ENCODE data around the gene ASMT. TPM values are rescaled to one million over a fixed set of nuclear protein-coding genes. Genes with fewer than 3 reads are reported as not detected.
"Not testable (repeated sequence)": the region's sequence is repeated elsewhere in the genome, so short reads cannot be mapped to it uniquely, and the experiment has no call there.

ASMT gene
- total RNA-seq, 1 donor from 2014 or later, result not detected

- H3K36me3 Mint-ChIP-seq (ENCODE audit: low read depth); DNase-seq (ENCODE audit: low spot score); intact Hi-C loops (cut with micrococcal nuclease); H3K4me1 Mint-ChIP-seq (ENCODE audit: low read depth); H3K9me3 Mint-ChIP-seq; H3K4me3 Mint-ChIP-seq (ENCODE audit: low read depth); H3K27ac Mint-ChIP-seq; H3K27me3 Mint-ChIP-seq (ENCODE audit: low read depth): not testable (repeated sequence)
Measured at GRCh38 chrX:1624158-1624860, 9.4 kb downstream of the ASMT start.

GRCh38 chrX:1624861-1625215 is 10.0 kb downstream of the ASMT start:
- H3K27ac Mint-ChIP-seq; H3K36me3 Mint-ChIP-seq (ENCODE audit: low read depth); H3K27me3 Mint-ChIP-seq (ENCODE audit: low read depth); H3K4me3 Mint-ChIP-seq (ENCODE audit: low read depth); H3K4me1 Mint-ChIP-seq (ENCODE audit: low read depth); H3K9me3 Mint-ChIP-seq; intact Hi-C loops (cut with micrococcal nuclease); DNase-seq (ENCODE audit: low spot score): not testable (repeated sequence)

GRCh38 chrX:1629244-1629643 is 14.4 kb downstream of the ASMT start:
- H3K27me3 Mint-ChIP-seq (ENCODE audit: low read depth), result no peaks in the 10 kb centered on the region
- H3K36me3 Mint-ChIP-seq (ENCODE audit: low read depth), result no peaks in the 10 kb centered on the region
- H3K4me1 Mint-ChIP-seq (ENCODE audit: low read depth), result no peaks in the 10 kb centered on the region
- intact Hi-C loops (cut with micrococcal nuclease), result no loop called here
- no peak overlapping the region for H3K27ac Mint-ChIP-seq
- H3K9me3 Mint-ChIP-seq, result no peaks in the 10 kb centered on the region
- DNase-seq (ENCODE audit: low spot score), result no peak
- H3K4me3 Mint-ChIP-seq (ENCODE audit: low read depth), result no peak overlapping the region

DNA sequence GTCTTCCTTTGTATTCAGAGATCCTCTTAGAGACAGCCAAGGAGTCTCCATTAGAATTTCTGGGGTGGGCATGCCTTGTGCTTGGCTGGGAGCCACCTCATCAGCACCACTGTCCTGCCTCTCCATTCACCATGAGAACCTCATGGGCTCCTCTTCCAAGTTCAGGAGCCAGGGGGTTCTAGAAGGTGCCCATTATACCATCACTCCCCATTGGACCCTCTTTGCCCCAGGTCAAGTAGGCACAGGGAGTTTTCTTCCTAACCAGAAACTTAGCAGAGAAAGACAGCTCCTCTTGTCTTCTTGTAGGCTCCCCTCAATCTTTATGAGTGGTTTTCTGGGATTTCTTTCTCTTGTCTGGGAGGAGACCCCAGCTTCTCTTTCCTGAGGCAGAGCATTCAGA is 31.1 kb downstream of the ASMT start:
- peaks cover 2% of the 10 kb centered on the region for H3K4me1 Mint-ChIP-seq (ENCODE audit: low read depth)
- intact Hi-C loops (cut with micrococcal nuclease), result loop anchor here (5.0 kb wide), 1 partner anchor 946 kb away; no protein-coding TSS in a partner anchor
- H3K4me3 Mint-ChIP-seq (ENCODE audit: low read depth), result no peak overlapping the region
- peaks cover 5% of the 10 kb centered on the region for H3K27me3 Mint-ChIP-seq (ENCODE audit: low read depth)
- H3K9me3 Mint-ChIP-seq, result peaks cover 17% of the 10 kb centered on the region
- H3K36me3 Mint-ChIP-seq (ENCODE audit: low read depth), result peaks cover 4% of the 10 kb centered on the region
- no peak overlapping the region for H3K27ac Mint-ChIP-seq
- no peak for DNase-seq (ENCODE audit: low spot score)

DNA sequence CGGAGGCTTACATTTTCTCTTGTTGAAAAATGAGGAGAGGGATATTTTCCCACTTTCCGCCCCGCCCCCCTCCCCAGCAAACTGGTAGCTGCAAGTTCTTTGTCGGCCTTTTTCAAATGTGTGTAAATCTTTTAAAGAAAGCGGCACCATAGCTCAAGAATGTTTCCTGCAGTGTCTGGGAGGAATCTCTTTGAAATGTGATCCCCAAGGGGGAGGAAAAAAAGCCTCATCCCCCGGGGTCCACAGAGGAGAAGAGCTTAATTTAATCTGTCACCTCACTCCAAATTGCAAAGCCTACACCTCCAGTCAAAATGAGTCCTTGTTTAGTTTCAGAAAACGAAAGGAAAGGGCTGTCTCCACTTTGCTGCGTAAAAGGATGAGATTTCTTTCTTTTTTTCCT is 34.8 kb downstream of the ASMT start:
- no peak for DNase-seq (ENCODE audit: low spot score)
- Mint-ChIP-seq H3K36me3 (ENCODE audit: low read depth) (peaks cover 4% of the 10 kb centered on the region), H3K27ac (no peak overlapping the region), H3K4me1 (ENCODE audit: low read depth) (peaks cover 4% of the 10 kb centered on the region), H3K27me3 (ENCODE audit: low read depth) (no peaks in the 10 kb centered on the region), H3K9me3 (peaks cover 17% of the 10 kb centered on the region), H3K4me3 (ENCODE audit: low read depth) (no peak overlapping the region)
- intact Hi-C loops (cut with micrococcal nuclease), result loop anchor here (5.0 to 10.0 kb wide), 3 partner anchors 855 to 1045 kb away; partner anchors contain the start of genes CD99, DHRSX and ZBED1

DNA sequence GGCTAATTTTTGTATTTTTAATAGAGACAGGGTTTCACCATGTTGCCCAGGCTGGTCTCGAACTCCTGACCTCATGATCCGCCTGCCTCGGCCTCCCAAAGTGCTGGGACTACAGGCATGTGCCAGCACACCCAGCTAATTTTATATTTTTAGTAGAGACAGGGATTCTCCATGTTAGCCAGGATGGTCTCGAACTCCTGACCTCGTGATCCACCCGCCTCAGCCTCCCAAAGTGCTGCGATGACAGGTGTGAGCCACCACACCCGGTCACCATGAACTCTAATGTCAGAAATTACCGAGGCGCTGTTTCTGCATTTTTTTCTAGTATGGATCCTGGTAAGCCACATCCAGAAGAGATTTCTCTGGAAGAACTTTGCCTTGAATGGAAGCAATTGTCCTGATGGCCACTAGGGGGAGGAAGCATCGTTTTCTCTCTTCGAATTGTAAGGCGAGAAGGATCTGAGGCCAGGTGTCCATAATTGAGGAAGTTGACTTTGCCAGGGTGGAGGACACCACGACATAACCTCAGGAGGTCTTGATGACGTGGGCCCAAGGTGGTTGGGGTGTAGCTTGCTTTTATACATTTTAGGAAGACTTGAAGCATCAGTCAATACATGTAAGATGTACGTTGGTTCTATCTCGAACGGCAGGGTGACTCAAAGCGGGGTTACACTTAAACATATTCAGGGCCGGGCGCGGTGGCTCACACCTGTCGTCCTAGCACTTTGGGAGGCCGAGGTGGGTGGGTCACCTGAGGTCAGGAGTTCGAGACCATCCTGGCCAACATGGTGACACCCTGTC is 37.4 kb downstream of the ASMT start:
- H3K4me1 Mint-ChIP-seq (ENCODE audit: low read depth); H3K36me3 Mint-ChIP-seq (ENCODE audit: low read depth); DNase-seq (ENCODE audit: low spot score); H3K27me3 Mint-ChIP-seq (ENCODE audit: low read depth); H3K27ac Mint-ChIP-seq; H3K4me3 Mint-ChIP-seq (ENCODE audit: low read depth); H3K9me3 Mint-ChIP-seq: not testable (repeated sequence)
- intact Hi-C loops (cut with micrococcal nuclease), result loop anchor here (10.0 kb wide), 2 partner anchors 853 to 1043 kb away; partner anchors contain the start of genes CD99, DHRSX and ZBED1

DNA sequence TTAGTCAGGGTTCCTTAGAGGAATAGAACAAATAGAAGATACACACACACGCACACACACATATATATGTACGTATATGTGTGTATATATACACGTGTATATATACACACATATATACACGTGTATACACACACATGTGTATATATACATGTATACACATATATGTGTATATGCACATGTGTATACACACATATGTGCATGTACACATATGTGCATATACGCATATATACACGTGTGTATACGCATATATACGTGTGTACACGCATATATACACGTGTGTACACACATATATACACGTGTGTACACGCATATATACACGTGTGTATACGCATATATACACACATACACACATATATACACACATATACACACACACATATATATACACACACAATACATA is 41.5 kb downstream of the ASMT start:
- intact Hi-C loops (cut with micrococcal nuclease), result loop anchor here (10.0 kb wide), 2 partner anchors 848 to 1038 kb away; partner anchors contain the start of genes CD99, DHRSX and ZBED1
- no peak for DNase-seq (ENCODE audit: low spot score)
- Mint-ChIP-seq H3K4me3 (ENCODE audit: low read depth) (no peak overlapping the region), H3K9me3 (no peaks in the 10 kb centered on the region), H3K27me3 (ENCODE audit: low read depth) (no peaks in the 10 kb centered on the region), H3K27ac (no peak overlapping the region), H3K36me3 (ENCODE audit: low read depth) (peaks cover 9% of the 10 kb centered on the region), H3K4me1 (ENCODE audit: low read depth) (peaks cover 26% of the 10 kb centered on the region)

DNA sequence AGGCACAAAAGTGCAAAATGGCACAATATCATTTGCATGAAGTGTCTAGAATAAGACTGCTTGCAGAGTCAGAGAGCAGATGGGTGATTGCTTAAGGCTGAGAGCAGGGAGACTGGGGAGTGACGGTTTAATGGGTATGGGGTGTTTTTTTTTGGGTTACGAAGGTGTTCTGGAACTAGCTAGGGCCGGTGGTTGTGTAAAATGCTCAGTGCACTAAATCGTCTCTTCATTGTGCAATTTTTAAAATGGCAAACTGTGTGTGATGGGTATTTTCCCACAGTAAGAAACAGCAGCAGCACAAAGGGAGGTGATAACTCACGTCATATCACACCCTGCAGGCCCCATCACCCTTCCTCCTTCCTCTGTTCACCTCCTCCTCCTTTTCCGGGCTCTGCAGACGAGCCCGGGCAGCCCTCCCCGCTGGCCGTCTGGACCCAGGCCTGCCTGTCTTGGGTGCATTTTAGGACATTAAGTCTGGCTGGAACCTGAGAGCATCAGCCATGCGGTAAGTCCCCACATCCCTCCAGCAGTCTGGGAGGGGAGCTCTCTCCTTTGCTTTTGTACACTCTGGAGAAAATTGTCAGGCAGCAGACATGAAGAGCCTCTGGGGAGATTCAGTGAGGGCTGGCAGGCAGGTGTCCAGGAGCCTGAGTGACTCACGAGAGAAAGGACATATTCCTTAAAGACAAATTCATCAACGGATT is 42.7 kb downstream of the ASMT start:
- no peaks in the 10 kb centered on the region for H3K27me3 Mint-ChIP-seq (ENCODE audit: low read depth)
- peaks cover 14% of the 10 kb centered on the region for H3K36me3 Mint-ChIP-seq (ENCODE audit: low read depth)
- intact Hi-C loops (cut with micrococcal nuclease), result loop anchor here (10.0 kb wide), 2 partner anchors 847 to 1037 kb away; partner anchors contain the start of genes CD99, DHRSX and ZBED1
- no peaks in the 10 kb centered on the region for H3K9me3 Mint-ChIP-seq
- peak; percentile 51 for DNase-seq (ENCODE audit: low spot score)
- peak overlapping the region; percentile 89 for H3K4me3 Mint-ChIP-seq (ENCODE audit: low read depth)
- H3K4me1 Mint-ChIP-seq (ENCODE audit: low read depth), result peaks cover 27% of the 10 kb centered on the region
- H3K27ac Mint-ChIP-seq, result peak overlapping the region; percentile 98

GRCh38 chrX:1658071-1658491 is 43.2 kb downstream of the ASMT start:
- Mint-ChIP-seq H3K9me3 (no peaks in the 10 kb centered on the region), H3K4me1 (ENCODE audit: low read depth) (peaks cover 28% of the 10 kb centered on the region), H3K27ac (peak overlapping the region; percentile 98), H3K27me3 (ENCODE audit: low read depth) (no peaks in the 10 kb centered on the region), H3K4me3 (ENCODE audit: low read depth) (peak overlapping the region; percentile 89), H3K36me3 (ENCODE audit: low read depth) (peaks cover 14% of the 10 kb centered on the region)
- no peak for DNase-seq (ENCODE audit: low spot score)
- intact Hi-C loops (cut with micrococcal nuclease), result loop anchor here (10.0 kb wide), 2 partner anchors 847 to 1037 kb away; partner anchors contain the start of genes CD99, DHRSX and ZBED1

GRCh38 chrX:1659664-1660461 is 45.0 kb downstream of the ASMT start:
- peak overlapping the region; percentile 6 for H3K27ac Mint-ChIP-seq
- no peak for DNase-seq (ENCODE audit: low spot score)
- H3K4me3 Mint-ChIP-seq (ENCODE audit: low read depth), result peak overlapping the region; percentile 89
- intact Hi-C loops (cut with micrococcal nuclease), result loop anchor here (2.0 to 10.0 kb wide), 5 partner anchors 19 to 1035 kb away; partner anchors contain the start of genes AKAP17A, CD99, DHRSX and ZBED1
- no peaks in the 10 kb centered on the region for H3K9me3 Mint-ChIP-seq
- no peaks in the 10 kb centered on the region for H3K27me3 Mint-ChIP-seq (ENCODE audit: low read depth)
- H3K36me3 Mint-ChIP-seq (ENCODE audit: low read depth), result peaks cover 19% of the 10 kb centered on the region
- H3K4me1 Mint-ChIP-seq (ENCODE audit: low read depth), result peaks cover 33% of the 10 kb centered on the region

- H3K36me3 Mint-ChIP-seq (ENCODE audit: low read depth), result peaks cover 30% of the 10 kb centered on the region
- peak; percentile 83 for DNase-seq (ENCODE audit: low spot score)
- intact Hi-C loops (cut with micrococcal nuclease), result loop anchor here (1.0 to 2.0 kb wide), 4 partner anchors 18 to 948 kb away; partner anchors contain the start of gene AKAP17A
- H3K9me3 Mint-ChIP-seq, result no peaks in the 10 kb centered on the region
- peak overlapping the region; percentile 80 for H3K4me3 Mint-ChIP-seq (ENCODE audit: low read depth)
- H3K4me1 Mint-ChIP-seq (ENCODE audit: low read depth), result peaks cover 33% of the 10 kb centered on the region
- H3K27ac Mint-ChIP-seq, result peak overlapping the region; percentile 88
- H3K27me3 Mint-ChIP-seq (ENCODE audit: low read depth), result no peaks in the 10 kb centered on the region
Measured at GRCh38 chrX:1661048-1661921, 46.4 kb downstream of the ASMT start.
